Activated CD4-positive, CD25-positive, alpha-beta regulatory T cell treated with anti-CD3 and anti-CD28 coated beads, Interleukin-2, amount 50 U/mL, for 16 hours (primary cell): Measurements from ENCODE around the gene TSSK6.

Source experiments
- DNase-seq: peaks from one replicate; pipeline ENCODE4 v3.0.0-alpha.2; 2020; ENCODE audit warnings: low read depth, low spot score

TSSK6 gene

GRCh38 chr19:19530889-19531288 is 15.5 kb upstream of the TSSK6 start:
- no peak for DNase-seq

- DNase-seq = no peak
These were observed 15.1 kb upstream of the TSSK6 start for GRCh38 chr19:19530423-19530804.

GRCh38 chr19:19529783-19530422 is 14.6 kb upstream of the TSSK6 start:
- no peak for DNase-seq

GRCh38 chr19:19528721-19529490 is 13.6 kb upstream of the TSSK6 start, which contains the start of gene YJEFN3:
Gene YJEFN3, plus strand, starts transcription at chr19:19528911. Its CDS starts 22 bp downstream, at chr19:19528933.
- no peak for DNase-seq

DNA sequence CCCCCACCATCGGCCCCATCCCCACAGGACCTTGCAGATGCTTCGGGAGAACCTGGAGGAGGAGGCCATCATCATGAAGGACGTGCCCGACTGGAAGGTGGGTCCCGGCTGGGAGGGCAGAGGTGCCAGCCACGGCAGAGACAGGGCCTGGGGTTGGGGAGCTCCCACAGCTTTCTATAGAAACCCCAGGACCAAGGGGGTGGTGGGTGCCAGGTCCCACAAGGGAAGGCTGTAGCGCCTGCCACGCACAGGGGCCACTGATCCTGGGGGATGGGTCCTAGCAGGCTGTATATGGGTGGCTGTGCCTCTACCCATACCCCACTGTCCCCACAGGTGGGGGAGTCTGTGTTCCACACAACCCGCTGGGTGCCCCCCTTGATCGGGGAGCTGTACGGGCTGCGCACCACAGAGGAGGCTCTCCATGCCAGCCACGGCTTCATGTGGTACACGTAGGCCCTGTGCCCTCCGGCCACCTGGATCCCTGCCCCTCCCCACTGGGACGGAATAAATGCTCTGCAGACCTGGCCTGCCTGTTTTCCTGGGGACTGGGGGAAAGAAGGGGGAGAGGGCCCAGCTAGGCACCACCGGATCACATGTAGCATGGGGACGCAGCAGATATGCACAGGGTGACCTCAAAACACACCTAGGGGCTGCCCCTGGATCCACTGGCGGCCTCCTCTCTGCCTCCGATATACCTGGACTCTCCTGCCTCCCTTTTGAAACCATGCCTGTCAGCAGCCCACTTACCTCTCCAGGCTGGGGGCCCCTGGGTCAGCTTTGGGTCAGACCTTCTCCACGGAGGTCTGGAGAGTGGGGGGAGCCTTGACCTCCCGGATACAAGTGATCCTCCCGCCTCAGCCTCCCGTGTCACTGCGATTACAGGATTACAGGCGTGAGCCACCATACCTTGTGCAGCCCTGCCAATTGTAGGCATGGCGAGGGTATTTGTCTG is 12.6 kb upstream of the TSSK6 start:
- no peak for DNase-seq

GRCh38 chr19:19527371-19527656 is 12.0 kb upstream of the TSSK6 start:
- DNase-seq = no peak

DNA sequence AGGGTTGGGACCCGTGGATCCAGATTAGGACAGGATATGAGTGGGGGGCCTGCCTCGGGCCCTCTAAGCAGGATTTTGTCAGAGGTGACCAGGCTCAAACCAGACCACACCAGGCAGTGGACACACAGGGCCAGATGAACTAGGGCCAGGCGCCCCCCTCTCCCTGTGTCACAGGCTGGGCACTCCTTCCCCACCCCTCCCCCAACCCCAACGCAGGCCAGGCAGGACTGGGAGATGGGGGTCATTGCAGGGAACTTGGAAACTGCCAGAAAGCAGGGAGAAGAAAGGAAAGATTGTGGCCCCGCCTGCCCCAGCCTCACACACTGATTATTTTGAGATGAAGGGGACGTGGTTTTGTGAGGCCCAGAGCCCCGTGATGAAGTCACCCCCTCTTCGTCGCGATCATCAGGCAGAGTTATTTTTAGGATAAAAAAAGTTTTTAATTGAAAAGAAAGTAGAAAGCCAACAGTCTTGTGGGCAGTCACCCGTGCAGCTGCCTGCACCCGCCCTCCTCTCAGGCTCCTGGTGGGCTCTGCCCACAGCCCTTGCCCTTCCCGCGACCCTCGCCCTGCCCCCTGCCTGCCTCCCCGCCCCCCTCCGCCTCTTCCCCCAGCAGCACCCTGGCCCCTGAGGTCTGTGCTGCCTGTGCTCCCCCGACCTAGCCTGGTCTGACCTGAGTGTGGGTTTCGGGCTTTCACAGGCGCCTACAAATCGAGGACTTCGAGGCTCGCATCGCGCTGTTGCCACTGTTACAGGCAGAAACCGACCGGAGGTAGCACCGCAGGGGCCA is 11.4 kb upstream of the TSSK6 start:
- no peak for DNase-seq

DNA sequence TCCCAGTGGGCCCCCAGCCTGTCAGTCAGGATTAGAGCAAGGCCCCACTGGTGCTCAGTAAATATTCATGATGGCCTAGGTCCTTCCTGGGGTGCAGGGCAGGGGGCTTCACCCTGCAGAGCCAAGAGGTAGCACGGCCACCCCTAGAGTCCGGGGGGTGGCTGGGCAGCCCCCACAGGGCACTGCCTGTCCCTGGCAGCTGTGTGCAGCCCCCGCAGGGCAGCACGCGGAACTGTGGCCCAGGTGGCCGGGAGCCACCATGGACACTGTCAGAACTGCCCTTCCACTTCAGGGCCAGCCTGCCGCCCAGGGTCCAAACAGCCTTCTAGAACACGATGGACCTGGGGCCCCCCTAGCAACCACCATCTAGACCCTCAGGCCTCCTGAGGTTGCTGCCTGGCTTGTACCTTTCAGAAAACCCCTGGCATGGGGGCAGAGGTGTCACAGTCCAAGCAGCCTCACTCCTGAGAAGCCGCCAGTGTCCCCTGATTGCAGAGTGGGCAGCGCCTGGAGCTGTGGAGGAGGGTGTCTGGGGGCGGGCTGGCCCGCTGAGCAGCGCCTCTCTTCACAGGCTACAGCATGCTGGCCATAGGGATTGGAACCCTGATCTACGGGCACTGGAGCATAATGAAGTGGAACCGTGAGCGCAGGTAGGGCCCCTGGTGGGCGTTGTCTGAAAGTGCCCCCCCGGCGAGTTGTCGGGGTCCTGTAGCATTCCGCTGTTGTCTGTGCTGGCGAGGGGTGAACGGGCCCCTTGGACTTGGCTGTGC is 10.4 kb upstream of the TSSK6 start:
- no peak for DNase-seq

- no peak for DNase-seq
These were observed 8.7 kb upstream of the TSSK6 start for GRCh38 chr19:19524053-19524452.

GRCh38 chr19:19523177-19523576 is 7.8 kb upstream of the TSSK6 start:
- DNase-seq = no peak

DNA sequence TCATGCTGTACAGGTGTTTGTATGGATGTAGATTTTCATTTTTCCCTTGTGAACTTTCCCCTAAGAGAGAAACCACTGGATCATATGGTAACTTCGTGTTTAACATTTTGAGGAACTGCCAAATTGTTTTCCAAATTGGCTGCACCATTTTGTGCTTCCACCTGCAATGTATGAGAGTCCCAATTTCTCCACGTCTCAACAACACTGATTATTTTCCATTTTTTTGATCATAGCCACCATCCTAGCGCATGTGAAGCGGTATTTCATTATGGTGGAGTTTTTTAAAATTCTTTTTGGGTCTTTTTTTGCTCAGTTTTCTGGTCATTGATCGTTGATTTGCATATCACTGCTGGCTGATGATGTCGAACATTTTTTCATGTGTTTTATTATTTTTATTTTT is 5.6 kb upstream of the TSSK6 start:
- no peak for DNase-seq

DNA sequence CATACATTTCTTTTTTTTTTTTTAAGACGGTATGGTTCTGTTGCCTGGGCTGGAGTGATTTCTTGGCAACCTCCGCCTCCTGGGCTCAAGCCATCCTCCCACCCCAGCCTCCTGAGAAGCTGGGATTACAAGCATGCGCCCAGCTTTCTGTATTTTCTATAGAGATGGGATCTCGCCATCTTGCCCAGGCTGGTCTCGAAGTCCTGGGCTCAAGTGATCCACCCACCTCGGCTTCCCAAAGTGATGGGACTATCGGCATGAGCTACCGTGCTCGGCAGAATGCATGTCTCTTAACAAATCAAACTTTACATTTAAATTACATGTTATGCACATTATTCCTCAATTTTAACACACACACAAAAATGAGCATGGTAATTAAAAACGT is 1.9 kb upstream of the TSSK6 start:
- no peak for DNase-seq

DNA sequence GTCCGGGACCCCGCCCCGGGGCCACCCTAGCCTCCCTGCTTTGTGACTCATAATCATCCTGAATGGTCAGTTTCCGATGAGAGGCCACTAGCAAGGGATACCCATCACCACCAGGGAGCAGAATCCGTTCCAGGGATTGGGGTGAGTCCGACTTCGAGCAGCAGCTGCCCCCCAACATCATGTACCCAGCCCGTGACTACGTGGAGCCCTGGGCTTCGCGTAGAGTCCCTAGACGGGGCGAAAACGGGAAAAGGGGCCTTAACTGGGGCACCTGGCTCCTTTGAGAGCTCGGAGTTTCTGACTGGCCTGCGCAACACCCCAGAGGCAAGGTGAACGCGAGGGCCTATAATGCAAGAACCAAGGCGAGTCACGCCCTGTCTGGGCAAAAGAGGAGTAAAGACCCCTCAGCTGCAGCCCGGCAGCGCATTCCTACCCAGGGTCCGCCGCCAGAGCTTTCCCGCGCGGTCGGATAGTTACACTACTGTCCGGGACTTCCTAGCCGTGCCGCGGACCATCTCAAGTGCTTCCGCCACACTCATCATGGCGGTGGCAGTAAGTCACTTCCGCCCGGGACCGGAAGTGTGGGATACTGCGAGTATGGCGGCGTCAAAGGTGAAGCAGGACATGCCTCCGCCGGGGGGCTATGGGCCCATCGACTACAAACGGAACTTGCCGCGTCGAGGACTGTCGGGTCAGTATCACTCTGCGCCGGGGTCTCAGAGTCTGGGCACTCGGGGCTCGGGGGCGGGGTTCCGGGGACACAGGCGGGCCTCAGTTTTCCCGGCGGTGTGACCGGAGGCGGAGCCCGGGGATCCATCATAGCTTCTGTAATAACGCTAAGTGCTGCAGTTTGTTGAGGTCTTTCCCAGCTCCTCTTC is 533 bp upstream of the TSSK6 start, which contains the start of gene NDUFA13:
Gene NDUFA13, plus strand, starts transcription at position 584 of the 878 bp plus-strand sequence. Its CDS starts 14 bp downstream, at position 598.
- peak; percentile 91 for DNase-seq

DNA sequence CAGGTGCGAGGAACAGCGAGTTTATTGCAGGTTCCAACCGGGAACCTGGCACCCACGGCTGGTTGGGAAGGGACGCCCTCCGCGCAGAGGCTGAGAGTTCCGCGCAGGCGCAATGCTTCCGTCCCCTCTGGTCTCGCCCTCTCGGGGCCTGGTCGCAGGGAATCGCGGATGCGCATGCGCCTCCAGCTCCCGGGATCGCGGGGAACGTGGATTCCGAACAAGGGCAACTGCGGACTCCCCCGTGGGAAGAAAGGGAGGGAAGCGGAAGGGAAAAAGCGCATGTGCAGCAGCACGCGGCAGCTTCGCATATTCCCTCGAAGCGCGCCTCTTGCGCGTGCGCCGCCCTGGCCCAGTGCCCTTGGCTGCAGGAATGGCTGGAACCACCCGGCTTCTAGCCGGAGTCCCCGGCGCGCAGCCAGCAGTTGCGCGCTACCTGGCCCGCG is 1.1 kb downstream of the TSSK6 start:
- no peak for DNase-seq

- no peak for DNase-seq
These were observed 1.7 kb downstream of the TSSK6 start for GRCh38 chr19:19513682-19514081.

GRCh38 chr19:19510432-19510831 is 4.9 kb downstream of the TSSK6 start:
- no peak for DNase-seq

- no peak for DNase-seq
These were observed 7.1 kb downstream of the TSSK6 start for GRCh38 chr19:19508217-19508616.

GRCh38 chr19:19507354-19507753 is 8.0 kb downstream of the TSSK6 start:
- DNase-seq = no peak

DNA sequence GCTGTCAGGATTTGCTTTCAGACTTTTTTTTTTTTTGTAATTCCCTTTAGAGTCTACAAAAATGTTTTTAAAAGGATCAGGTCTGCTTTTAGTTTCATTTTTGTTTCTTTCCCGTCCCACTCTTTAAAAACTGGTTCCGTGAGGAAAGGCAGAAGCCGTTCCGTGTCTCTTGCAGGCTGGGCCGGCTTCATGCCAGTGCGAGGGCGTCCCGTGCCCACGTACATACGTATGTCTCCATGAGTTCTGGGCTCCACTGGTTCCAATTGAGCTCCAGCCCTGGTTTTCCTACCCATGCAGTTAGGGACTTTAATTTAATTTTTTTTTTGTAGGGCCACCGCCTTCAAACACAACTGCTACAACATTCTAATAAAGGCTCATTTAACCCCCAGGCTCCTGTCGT is 8.8 kb downstream of the TSSK6 start:
- no peak for DNase-seq
